Urothelium cell line (cell line): ENCODE measurements around the gene HK2.

Source experiments
- DNase-seq: peaks from one replicate; pipeline ENCODE4 v3.0.0; 2011; ENCODE audit warnings: low spot score, mixed read lengths
- FAIRE-seq: peaks from 2 replicates; lab custom pipeline; 2011; peaks lifted over from hg19 to GRCh38; lab: Jason Lieb, UNC

The HK2 gene

GRCh38 chr2:74927621-74928020, 93.7 kb downstream of the HK2 start:
- FAIRE-seq (no peak), DNase-seq (no peak)

- no peak for DNase-seq
- FAIRE-seq: no peak
These were observed 97.0 kb downstream of the HK2 start for GRCh38 chr2:74930811-74931486.

GRCh38 chr2:74931940-74932339, 98.0 kb downstream of the HK2 start:
- DNase-seq: no peak
- no peak for FAIRE-seq

GRCh38 chr2:74935975-74936391, 102.1 kb downstream of the HK2 start:
- no peak for DNase-seq
- FAIRE-seq: peak; percentile 86

GRCh38 chr2:74937221-74937880, 103.4 kb downstream of the HK2 start:
- no peak for DNase-seq
- FAIRE-seq: peak; percentile 20

GRCh38 chr2:74938264-74938663, 104.3 kb downstream of the HK2 start:
- FAIRE-seq: no peak

GRCh38 chr2:74939919-74940812, 106.2 kb downstream of the HK2 start:
- FAIRE-seq: peak; percentile 27
- no peak for DNase-seq

More at GRCh38 chr2:74938264-74938663, 104.3 kb downstream of the HK2 start:
- no peak for DNase-seq

DNA sequence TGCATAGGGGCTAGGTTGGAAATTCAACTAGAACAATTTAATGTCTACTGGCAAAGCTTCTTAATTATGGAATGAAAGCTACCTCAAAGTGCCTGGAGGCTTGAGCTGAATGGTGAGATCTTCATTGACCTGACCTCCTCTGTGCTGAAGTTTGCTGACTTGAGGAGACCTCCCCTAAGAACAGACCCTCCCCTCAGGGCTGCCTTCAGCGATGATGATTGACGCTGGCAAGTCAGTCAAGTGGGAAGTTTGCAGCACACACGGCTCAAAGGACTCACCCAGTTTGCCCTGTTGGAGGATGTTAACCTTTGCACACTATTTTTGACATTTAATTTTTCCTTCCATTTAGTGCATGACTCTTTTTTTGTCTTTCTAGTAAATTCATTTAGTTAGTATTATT, 107.4 kb downstream of the HK2 start:
- no peak for DNase-seq
- no peak for FAIRE-seq

DNA sequence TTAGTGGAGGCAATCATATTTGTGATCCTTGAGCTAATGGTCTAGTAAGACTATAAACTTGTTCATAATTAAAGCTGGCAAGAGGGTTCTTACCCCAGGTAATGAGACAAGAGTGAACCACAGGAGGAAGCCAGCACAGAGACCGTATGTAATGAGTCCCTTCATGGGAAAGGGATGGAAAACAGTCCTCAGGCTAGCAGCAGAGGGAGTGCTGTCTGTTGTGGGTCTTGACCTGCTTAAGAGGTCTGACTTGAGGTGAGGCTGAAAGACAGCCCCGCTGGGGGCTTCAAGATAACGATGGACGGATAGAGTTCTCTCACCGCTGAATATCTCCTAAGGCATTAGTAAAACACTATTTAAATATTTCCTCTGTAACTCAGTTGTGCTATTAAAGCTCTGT, 108.3 kb downstream of the HK2 start:
- FAIRE-seq: no peak
- no peak for DNase-seq
